Stimulated activated CD4-positive, alpha-beta T cell treated with anti-CD3 and anti-CD28 coated beads, Interleukin-15, amount 100 ng/mL, for 1 hour (primary cell): ENCODE data around the gene WWOX.

Source experiments
- DNase-seq, 2 donors: peaks; one replicate each; pipeline ENCODE4 v3.0.0-alpha.2; 2020; ENCODE audit warnings: low read depth in 1 of 2, low spot score in 1 of 2

WWOX gene

DNA sequence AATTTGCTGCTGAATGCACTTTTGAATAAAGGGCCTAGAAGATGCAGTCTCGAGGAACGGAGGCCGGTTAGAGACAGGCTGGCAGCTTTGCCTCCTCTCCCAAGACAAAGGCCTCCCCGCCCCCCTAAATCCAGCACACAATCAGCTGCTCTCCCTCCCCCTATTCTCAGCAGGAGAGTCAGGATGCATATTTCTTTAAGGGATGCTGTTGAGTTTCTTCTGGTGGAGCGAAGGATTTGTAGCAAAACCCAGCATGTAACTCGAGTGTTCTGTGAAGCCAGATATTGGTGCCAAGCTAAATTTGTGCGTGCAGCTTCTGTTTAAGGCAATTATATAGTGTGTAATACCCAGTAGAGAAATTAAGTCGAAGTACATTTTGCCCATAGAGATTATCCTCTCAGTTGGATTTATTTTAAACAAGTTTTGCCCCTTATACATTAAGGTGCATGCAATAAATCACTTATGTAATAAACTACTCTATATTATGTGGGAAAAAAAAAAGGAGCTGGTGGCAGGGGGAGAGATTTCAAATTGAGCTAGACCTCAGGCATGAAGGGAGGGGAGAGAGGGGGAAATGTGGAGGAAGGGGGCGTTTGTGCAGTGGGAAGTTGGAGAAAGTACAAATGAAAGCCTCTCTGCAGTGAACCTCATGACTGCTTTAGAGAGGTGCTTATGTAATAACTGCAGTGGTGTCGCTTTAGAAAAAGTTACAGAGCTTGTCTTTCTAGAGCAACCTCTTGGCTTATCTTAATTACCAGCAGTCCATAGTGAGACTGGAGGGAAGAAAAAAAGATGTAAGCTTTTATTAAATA lies 901.9 kb downstream of the WWOX start:
- DNase-seq, result no peak

DNA sequence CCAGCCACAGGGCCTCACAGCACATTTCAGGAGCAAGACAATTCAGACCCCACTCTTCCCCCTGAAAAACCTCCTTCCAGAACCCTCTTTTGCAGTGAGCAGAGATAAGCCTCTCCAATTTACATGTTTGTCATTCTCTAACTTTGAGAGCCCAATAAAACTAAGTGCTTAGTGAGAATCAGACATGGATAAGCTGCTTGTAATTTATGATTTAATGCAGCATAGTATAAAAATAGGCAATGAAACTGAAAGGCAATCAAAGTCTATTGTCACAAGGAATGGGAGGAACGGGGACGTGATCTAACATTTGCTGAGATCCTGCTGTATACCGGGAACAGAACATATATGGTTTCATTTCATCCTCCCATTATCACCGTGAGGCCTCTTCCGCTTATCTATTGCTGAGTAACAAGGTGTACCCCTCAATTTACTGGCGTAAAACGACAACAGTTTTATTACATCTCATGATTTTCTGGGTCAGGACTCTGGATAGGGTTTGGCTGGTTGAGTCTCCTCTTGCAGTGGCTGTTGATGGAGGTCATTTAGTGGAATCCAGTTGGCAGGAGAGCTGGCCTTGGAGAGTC lies 903.7 kb downstream of the WWOX start:
- DNase-seq, result no peak

DNA sequence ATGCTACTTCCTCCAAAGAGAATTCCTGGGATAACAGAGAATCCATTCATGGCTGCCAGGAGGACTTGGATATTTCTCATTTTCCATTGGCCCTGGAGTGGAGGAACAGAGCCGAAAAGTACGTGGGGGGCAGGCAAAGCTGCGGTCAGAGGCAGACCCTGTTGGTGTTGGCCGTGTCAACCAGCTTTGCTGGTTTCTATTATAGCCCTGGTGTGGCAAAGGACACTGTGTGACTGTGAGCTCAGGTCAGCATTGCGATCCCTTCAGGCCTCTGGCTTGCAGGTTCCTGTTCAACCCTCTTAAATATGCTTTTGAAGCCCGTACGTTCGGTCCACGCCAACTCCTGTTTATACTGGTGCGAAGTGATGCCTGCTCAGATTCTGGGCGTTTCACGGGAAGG lies 904.9 kb downstream of the WWOX start:
- DNase-seq, result no peak

DNA sequence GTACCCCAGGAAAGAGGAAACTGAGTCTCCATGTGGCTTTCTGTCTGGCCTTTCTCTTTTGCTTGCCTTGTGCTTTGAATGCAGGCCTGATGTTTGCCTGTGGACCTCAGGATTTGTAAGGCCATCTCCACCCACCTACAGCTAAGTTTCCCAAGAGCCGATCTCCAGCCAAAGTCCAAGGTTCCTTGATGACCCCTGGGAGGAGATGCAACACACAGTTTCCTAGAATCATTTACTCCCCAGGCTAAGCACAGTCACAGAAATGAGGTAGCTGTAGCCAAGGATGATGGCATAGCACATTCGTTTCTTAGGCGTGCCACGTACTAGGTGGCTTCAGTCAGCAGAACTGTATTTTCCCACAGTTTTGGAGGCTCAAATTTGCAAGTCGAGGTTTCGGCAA lies 905.6 kb downstream of the WWOX start:
- DNase-seq, result no peak

DNA sequence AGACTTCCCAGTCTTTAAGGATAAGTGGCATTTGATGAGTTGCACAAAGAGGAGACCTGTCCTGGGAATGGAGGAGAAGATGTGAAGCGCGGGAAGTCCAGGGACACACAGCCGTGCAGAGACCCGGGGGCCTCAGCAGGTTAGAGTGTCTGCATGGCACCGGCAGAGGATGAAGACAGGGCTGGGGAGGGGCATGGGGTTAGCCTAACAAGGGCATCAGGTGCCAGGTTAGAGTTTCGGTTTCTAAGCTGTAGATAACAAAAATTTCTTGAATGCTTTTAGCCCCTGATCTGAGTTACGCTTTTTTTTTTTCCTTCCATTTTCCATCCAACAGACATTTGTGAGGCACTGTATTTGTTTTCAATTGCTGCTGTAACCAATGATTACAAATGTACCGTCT lies 906.8 kb downstream of the WWOX start:
- no peak for DNase-seq

DNA sequence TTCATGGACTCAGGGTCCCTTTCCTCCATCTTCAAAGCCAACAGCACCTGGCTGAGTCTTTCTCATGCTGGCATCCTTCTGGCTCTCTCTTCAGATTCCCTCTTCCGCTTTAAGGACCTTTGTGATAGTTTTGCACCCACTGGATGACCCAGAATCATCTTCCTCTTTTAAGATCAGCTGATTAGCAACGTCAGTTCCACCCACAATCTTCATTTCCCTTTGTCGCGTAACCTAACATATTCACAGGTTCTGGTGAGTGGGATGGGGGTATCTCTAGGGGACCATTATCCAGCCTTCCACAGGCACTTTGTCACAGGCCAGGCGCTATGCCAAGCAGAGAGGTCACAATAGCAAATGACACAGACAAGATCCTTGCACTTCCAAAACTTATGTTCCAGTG lies 907.3 kb downstream of the WWOX start:
- DNase-seq, result no peak

DNA sequence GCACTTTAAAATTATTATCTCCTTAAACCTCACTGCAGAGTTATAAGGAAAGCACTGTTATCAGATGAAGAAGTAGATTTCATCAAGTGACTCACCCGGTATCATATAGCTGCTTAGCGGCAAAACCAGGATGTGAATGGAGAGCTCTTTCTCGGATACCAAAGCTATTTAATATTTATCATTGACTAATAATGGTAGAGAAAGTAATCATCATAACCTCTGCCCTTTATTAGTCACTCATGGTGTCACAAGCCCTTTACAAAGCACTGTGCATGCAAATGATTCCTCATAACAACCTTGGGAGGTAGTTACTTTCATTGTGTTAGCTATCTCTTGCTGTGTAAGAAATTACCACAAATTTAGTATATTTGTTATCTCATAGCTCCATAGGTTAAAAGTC lies 908.2 kb downstream of the WWOX start:
- DNase-seq, result no peak

DNA sequence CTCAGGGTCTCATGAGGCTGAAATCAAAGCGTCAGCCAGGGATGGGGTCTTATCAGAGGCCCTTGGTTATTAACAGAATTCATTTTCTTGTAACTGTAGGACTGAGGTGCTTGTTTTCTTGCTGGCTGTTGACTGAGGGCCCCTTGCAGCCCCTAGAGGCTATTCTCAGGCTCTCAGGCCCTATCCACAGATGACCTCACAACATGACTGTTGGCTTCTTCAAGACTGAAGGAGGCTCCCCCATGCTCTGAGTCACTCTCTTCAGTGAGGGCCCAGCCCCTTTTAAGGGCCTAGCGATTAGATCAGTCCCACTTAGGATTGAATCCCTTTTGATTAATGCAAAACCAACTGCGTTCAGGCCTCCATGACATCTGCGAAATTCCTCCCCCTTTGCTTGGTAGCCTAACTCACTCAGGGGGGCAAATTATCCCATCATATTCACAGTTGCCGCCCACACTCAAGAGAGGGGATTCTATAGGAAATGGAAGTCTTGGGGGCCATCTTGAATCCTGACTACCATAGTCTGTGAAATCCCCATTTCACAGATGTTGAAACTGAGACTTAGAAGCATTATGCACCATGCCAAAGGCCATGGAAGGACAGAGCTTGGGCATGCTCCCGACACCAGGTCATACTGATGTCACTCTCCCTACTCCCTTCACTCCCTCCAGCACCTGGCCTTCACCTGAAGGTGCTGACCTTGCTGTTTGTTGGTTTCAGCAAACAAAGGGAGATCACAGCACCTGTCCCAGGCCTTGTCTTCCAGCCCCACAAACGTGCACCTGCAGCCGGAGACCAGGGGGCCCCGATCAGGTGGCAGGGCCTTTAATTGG lies 908.8 kb downstream of the WWOX start:
- DNase-seq, result no peak

DNA sequence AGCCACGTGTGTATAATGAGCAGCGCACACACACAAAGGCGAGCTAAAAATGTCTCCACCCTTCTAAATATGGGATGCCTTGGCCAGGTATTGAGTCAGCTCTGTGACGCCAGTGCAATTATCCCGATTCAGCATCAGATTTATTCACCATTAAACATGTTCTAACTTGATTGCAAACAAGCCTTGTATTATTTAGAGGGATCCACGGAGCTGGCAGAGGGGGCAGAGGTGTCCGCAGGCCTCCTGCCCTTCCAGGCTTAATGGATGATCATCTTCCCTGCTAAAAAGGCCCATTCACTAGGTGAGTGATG lies 909.4 kb downstream of the WWOX start:
- no peak for DNase-seq

DNA sequence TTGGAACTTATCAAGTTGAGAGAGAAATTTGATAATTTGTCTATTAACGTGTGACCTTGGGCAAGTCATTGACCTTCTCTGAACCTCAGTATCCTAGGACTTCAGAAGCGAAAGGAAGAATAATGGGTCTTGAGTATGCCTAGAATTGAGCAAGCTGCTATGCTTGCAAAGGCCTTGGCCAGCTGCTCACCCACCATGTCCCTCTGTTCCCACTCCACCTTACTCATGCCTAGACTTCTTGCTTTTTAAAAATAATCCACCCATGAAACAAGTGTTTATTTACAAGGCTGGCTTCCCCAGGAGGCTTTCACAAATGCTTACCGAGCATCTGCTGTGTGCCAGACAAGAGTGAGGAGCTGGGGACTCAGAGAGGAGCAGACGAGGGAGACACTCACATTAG lies 910.4 kb downstream of the WWOX start:
- DNase-seq, result no peak

DNA sequence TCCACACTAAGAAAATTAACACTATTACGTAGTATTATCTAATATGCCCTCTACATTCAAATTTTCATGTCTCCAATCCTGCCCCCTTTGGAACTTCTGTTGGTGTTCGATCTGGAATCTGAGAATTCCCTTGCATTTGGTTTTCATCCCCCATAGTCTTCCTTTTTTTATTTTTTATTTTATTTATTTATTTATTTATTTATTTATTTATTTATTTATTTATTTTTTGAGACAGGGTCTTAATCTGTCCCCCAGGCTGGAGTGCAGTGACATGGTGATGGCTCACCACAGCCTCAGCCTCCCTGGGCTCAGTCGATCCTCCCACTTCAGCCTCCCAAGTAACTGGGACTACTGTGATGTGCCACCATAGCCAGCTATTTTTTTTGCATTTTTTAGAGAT lies 911.8 kb downstream of the WWOX start:
- no peak for DNase-seq

DNA sequence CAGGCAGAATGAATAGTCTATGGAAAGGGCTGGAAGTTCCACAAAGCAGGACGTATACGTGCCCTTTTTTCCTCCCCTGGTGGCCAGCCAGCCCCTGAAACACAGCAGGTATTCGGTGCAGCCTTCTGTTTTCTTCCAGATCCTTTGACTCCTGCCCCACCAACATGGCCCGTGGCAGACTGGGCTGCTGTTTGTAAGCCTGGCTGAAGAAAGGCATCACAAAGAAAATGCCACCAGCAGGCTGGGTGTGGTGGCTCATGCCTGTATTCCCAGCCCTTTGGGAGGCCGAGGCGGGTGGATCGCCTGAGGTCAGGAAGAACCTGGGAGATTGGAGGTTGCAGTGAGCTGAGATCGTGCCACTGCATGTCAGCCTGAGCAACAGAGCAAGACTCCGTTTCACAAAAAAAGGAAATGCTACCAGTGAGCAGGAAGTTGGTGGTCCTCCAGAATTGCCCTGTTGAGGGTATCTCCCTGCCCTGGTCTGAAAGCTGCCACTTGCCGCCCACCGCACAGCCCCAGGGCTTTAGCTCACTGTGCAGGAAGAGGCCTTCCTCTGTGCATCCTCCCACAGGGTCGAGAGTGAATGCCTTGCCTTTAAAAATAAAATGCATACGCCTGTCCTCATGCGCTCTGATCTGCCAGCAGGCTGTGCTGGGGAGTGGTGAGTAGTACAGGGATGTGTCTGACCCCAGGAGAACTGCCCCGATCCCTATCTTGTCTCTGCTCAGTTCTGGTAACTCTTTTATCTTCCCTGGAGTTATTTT lies 913.4 kb downstream of the WWOX start:
- no peak for DNase-seq

DNA sequence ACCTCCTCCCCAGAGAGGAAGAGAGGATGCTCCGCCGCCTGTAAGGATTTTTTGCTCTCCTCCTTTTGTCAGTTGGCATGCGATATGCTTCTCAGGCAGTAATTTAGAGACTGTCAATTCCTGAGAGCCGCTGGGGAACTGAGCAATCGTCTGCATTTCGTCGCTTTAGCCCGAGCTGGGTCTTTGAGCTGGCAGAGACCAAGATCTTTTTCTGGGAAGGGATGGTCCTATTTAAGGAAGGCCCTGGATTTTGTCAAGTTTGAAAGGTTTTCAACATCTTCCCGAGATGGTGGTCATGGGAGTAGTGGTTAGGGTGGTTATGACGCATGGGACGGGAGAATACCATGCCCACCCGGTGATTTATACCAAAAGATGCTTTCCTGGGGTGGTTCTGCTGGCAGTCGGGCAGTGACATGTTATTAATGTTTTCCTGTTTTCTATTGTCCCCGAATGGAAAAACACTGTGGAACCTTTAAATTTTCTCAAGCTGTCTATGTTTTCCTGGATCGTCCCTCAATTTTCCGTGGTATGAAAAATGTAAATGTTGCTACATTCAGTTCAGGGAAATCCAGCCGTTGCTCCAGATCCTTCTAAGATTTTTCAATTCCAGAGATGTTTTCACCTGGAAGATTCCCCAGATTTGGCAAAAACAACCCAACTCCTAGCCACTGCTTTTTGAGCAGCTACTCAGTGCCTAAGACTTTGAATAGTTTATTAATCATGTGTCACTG lies 914.6 kb downstream of the WWOX start:
- DNase-seq, result no peak

DNA sequence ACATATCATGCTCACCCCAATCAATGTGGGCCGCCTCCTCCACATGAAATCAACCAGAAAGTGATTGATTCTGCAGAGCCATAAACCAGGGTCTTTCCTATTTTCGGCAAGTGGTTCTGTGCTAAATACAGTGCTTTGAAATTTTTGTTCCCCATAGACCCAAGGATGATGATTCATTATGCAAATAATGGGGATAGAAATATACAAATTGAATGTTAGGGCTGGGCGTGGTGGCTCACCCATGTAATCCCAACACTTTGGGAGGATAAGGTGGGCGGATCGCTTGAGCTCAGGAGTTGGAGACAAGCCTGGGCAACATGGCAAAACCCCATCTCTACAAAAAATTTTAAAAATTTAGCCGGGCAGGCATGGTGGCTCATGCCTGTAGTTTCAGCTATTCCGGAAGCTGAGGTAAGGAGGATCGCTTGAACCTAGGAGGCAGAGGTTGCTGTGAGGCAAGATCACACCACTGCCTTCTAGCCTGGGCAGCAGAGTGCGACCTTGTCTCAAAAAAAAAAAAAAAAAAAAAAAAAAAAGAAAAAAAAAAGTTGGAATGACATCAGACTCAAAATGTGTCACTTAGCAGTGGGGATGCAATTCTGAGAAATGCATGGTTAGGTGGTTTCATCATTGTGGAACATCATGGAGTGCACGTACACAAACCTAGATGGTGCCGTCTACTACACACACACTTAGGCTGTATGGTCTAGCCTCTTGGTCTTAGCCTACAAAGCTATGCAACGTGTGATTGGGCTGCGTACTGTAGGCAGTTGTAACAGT lies 919.4 kb downstream of the WWOX start:
- no peak for DNase-seq

DNA sequence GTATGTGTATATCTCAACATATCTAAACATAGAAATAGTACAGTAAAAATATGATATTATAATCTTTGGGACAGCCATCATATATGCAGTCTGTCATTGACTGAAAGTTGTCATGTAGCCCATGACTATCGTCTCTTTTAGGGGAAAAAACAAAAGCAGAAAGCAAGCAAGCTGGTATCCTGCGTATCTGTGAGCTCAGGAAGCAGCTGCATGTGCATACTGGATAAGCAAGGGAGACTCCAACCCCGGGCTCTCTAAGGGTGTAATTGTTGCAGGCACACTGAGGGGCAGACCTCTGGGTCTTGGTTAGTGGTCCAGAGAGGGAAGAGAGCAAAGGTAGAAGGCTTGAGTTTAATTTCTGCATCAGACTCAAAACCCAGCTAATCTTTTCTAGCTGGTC lies 920.0 kb downstream of the WWOX start:
- no peak for DNase-seq

DNA sequence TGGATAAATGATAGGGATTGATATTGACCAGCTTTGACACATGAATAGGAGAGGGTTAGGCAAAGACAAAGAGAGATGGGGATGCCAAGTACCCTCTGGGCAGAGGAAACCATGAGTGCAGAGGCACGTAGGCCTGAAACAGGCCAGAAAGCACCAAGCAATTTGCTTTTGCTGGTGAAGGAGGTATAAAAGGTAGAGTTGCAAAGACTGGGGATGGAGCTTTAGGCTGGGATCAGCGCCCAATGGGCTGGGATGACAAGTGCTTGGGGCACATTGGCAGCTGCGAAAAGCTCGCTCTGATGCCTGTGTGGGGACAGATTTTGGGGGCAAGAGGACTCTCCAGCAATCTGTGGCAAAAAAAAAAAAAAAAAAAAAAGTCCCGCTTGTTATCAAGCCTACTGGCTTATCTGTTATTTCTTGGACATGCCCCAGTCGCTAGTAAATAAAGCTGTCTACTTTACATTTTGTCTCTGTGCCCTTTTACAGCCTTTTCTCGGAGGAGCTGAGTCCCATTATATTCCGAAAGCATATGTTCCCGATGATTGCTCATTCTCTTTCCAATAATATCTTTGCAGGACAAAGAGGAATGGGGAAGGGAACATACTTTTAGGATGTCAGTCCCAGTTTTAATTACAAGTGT lies 922.7 kb downstream of the WWOX start:
- DNase-seq, result no peak

DNA sequence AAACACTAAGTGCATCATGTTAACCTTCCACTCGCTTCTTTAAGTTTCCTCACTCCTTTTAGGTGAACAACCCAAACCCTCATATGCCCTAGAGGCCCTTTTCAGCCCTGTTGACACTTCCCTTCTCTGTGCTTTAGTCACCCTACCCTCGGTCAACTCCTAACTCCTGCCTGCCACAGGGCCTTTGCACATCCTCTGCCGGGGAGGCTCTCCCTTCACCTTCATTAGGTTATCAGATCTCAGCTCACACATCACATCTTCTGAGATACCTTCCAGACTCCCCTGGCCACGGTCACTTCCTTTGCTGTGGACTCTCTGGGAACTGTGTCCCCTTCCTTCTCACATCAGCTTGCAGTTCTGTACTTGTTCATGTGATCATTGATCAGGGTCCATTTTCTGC lies 926.7 kb downstream of the WWOX start:
- DNase-seq, result no peak

DNA sequence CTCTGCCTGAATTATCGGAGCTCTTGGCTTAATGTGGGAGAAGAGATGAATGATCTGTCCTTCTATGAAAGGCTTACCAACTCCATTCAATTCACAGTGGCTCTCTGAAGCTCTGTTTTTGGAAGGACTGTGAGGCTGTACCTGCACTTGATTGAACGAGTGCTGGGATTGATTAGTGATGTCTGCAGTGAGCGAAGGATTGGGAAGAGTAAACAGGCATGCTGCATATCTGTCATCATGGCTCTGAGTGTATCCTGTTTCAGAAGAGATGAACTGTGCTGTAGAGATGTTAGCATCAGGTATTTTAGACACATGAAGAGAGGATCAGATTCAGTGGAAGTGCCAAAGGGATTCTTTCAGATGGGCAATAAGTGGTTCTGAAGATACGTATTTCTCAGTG lies 937.1 kb downstream of the WWOX start:
- no peak for DNase-seq

DNA sequence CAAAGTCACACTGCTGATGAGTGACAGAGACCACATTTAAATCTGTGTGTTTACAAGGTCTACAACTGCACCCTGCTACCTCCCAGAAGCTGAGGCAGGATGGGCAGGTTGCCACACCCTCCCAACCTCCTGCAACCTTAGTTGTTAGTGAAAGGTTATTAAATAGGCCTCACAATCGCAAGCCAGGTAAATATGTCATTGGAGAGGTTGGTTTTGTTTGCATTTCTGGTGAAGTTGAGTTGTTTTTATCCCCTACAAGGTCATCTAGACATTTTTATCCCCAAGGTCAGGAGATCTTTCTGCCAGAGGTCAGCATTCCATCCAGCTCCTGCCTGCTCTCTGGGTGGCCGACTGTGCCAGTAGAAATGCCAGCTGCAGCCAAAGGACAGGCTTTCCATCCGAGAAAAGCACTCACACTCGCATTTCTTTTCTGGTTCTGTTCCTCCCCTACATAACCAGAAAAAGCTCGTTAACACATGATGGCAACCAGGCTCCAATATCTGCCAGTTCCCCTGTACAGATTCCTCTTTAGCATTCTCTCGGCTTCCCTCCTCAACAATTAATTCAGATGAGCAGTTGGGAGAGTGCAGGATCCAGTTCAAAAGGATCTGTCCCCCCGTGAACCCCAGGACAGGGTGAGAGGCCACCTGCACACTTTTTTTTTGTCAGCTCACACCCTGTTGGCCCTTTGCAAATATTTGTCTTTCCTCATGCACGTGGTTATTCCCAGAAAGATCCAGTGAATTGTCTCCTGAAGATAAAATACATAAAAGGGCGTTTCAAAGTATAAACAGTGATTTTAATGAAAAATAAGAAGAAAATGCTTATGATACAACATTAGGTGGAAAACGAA lies 938.3 kb downstream of the WWOX start:
- DNase-seq, result no peak
